ELF-1 (cell line): ENCODE data around the gene TRIM37.

ENCODE experiments used
- DNase-seq: peaks from one replicate; pipeline ENCODE4 v3.0.0-alpha.2; 2016; ENCODE audit warnings: low read depth, low spot score

The TRIM37 gene

DNA sequence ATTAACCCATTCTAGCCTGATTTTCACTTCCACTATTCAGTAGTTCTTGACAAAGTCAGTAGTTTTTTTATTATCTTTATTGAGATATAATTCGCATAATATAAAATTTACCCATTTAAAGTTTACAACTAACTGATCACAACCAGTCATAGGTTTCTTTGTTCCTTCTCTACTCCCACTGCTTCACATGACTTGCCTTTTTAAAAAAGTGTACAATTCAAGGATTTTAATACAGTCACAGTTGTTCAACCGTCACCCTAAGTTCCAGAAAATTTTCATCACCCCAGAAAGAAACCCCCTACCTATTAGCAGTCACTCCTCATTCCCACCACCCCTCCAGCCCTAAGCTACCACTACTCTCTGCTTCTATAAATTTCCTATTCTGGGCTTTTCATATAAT lies 162.5 kb downstream of the TRIM37 start:
- no peak for DNase-seq

DNA sequence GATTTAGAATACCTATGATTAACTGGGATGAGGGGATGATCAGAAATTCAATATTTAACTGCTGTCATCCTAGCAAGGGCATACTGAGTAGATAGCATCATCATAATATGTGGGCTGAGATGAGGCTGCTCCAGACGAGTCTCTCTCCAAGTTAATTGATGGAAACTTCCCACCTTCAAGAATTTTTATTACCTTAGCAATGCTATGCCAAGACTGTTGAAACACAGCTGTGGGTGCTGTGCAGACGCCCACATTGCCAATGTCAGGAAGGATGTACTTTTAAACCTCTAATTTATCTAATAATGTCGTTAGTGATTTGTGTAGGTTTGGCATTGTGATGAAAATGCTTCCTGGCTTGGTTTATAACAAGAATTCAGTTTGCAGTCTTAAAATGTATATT lies 170.4 kb downstream of the TRIM37 start:
- no peak for DNase-seq

DNA sequence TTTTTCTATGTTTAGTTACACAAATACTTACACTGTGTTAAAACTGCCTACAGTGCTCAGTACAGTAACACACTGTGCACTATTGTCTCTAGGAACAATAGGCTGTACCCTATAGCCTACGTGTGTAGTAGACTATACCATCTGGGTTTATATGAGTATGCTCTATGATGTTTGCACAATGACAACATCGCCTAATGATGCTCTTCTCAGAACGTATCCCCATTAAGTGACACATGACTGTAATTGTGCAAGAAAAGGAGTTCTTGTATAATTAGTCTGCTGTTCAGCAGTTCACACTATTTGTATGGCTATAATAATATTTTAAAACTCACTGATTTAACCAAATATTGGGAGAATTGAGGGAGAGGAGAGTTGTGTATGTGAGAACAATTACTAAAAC lies 173.7 kb downstream of the TRIM37 start:
- no peak for DNase-seq
